OCI-LY3 (cell line): ENCODE measurements around the gene ABCC9.
"Not testable (repeated sequence)": the region's sequence is repeated elsewhere in the genome, so short reads cannot be mapped to it uniquely, and the experiment has no call there.

Experiments used
- H2AFZ ChIP-seq: fragments of 200-600, 300-600 bp; shearing (Covaris generic); 2 replicates; pipeline ENCODE4 v1.6.0; 2014; ENCODE audit warnings: antibody characterized with exemption, low read depth, low read length
- H3K27ac ChIP-seq: fragments of 200-600, 300-600 bp; sonication (generic); 2 replicates; pipeline ENCODE4 v1.5.1; 2014; ENCODE audit warnings: mild to moderate bottlenecking, low read length, moderate library complexity, mixed read lengths
- H3K27me3 ChIP-seq: fragments of 200-600, 300-600 bp; sonication (generic); 2 replicates; pipeline ENCODE4 v1.6.1; 2014; ENCODE audit warnings: low read depth, low read length, mixed read lengths
- H3K36me3 ChIP-seq: fragments of 200-600, 300-600 bp; sonication (generic); replicated peaks from 2 replicates; pipeline ENCODE3; 2014; ENCODE audit warnings: low read depth, low read length, mixed read lengths
- H3K4me1 ChIP-seq: fragments of 300-600, 200-600 bp; sonication (generic); 2 replicates; pipeline ENCODE4 v1.6.1; 2014; ENCODE audit warnings: low read length, mixed read lengths
- H3K4me2 ChIP-seq: fragments of 200-600, 300-600 bp; sonication (generic); 2 replicates; pipeline ENCODE4 v1.6.1; 2014; ENCODE audit warnings: low read length, mixed read lengths
- H3K4me3 ChIP-seq: fragments of 300-600, 200-600 bp; sonication (generic); 2 replicates; pipeline ENCODE4 v1.5.1; 2014; ENCODE audit warnings: antibody characterized with exemption, mild to moderate bottlenecking, low read length, moderate library complexity
- H3K79me2 ChIP-seq: fragments of 300-600, 200-600 bp; shearing (Covaris generic); 2 replicates; pipeline ENCODE4 v1.6.1; 2014; ENCODE audit warnings: mild to moderate bottlenecking, low read length, mixed read lengths
- H3K9ac ChIP-seq: fragments of 300-600, 200-600 bp; shearing (Covaris generic); 2 replicates; pipeline ENCODE4 v1.6.0; 2014; ENCODE audit warnings: mild to moderate bottlenecking, low read length, moderate library complexity
- H3K9me3 ChIP-seq: fragments of 200-600, 300-600 bp; shearing (Covaris generic); 2 replicates; pipeline ENCODE4 v1.6.1; 2014; ENCODE audit warnings: low read length, mixed read lengths; ENCODE audit not compliant: insufficient read depth
- H4K20me1 ChIP-seq: fragments of 200-600, 300-600 bp; sonication (generic); 2 replicates; pipeline ENCODE4 v1.6.1; 2016; ENCODE audit warnings: low read length, mixed read lengths; ENCODE audit not compliant: insufficient read depth
- CTCF ChIP-seq: fragments of 200-600, 300-600 bp; sonication (generic); IDR thresholded peaks from 2 replicates; pipeline ENCODE4 v1.5.1; 2014; ENCODE audit warnings: antibody characterized with exemption, low read length, low read depth
- EZH2phosphoT487 ChIP-seq: fragments of 200-600 bp; shearing (Covaris generic); IDR thresholded peaks from 2 replicates; pipeline ENCODE4 v1.6.1; 2018; ENCODE audit warnings: antibody characterized with exemption, mixed run types, low read depth

The ABCC9 gene

GRCh38 chr12:21939435-21939834 lies 1.8 kb downstream of the ABCC9 start:
- Histone ChIP-seq H3K36me3 (no peaks in the 10 kb centered on the region), H4K20me1 (no peaks in the 10 kb centered on the region), H3K27me3 (no peaks in the 10 kb centered on the region), H3K4me3 (no peak overlapping the region), H3K27ac (no peak overlapping the region), H2AFZ (no peak overlapping the region), H3K9me3 (no peaks in the 10 kb centered on the region), H3K9ac (no peak overlapping the region), H3K79me2 (no peaks in the 10 kb centered on the region), H3K4me2 (no peak overlapping the region), H3K4me1 (no peaks in the 10 kb centered on the region)
- TF ChIP-seq EZH2phosphoT487: no peak
- no peak for TF ChIP-seq CTCF

GRCh38 chr12:21938879-21939278 lies 2.3 kb downstream of the ABCC9 start:
- no peak overlapping the region for H3K4me3 ChIP-seq
- no peaks in the 10 kb centered on the region for H3K9me3 ChIP-seq
- H3K27ac ChIP-seq: no peak overlapping the region
- no peaks in the 10 kb centered on the region for H3K36me3 ChIP-seq
- H3K4me2 ChIP-seq: no peak overlapping the region
- no peaks in the 10 kb centered on the region for H4K20me1 ChIP-seq
- H3K4me1 ChIP-seq: no peaks in the 10 kb centered on the region
- no peak overlapping the region for H3K9ac ChIP-seq
- H2AFZ ChIP-seq: no peak overlapping the region; the same call in 1 of the 2 replicates
- no peaks in the 10 kb centered on the region for H3K79me2 ChIP-seq
- no peaks in the 10 kb centered on the region for H3K27me3 ChIP-seq
- TF ChIP-seq EZH2phosphoT487 (no peak), CTCF (no peak)

GRCh38 chr12:21934173-21934572 lies 7.1 kb downstream of the ABCC9 start:
- TF ChIP-seq EZH2phosphoT487 (no peak), CTCF (no peak)
- Histone ChIP-seq H3K4me2 (no peak overlapping the region), H3K9ac (no peak overlapping the region), H2AFZ (no peak overlapping the region), H3K9me3 (no peaks in the 10 kb centered on the region), H3K27ac (no peak overlapping the region), H4K20me1 (no peaks in the 10 kb centered on the region), H3K4me3 (no peak overlapping the region), H3K79me2 (no peaks in the 10 kb centered on the region), H3K4me1 (no peaks in the 10 kb centered on the region), H3K36me3 (no peaks in the 10 kb centered on the region), H3K27me3 (no peaks in the 10 kb centered on the region)

- Histone ChIP-seq H3K4me1 (no peaks in the 10 kb centered on the region), H3K9ac (no peak overlapping the region), H3K9me3 (no peaks in the 10 kb centered on the region), H3K79me2 (no peaks in the 10 kb centered on the region), H3K4me3 (no peak overlapping the region), H3K27me3 (no peaks in the 10 kb centered on the region), H2AFZ (no peak overlapping the region), H3K27ac (no peak overlapping the region), H3K4me2 (no peak overlapping the region), H4K20me1 (no peaks in the 10 kb centered on the region), H3K36me3 (no peaks in the 10 kb centered on the region)
- TF ChIP-seq EZH2phosphoT487 (no peak), CTCF (no peak)
These were observed 7.6 kb downstream of the ABCC9 start for GRCh38 chr12:21933656-21934055.

GRCh38 chr12:21929972-21930371 lies 11.3 kb downstream of the ABCC9 start:
- not testable (repeated sequence) for H3K27me3 ChIP-seq, H3K9me3 ChIP-seq, H3K4me3 ChIP-seq, H3K4me1 ChIP-seq, H3K79me2 ChIP-seq, H3K9ac ChIP-seq, H3K27ac ChIP-seq, H3K36me3 ChIP-seq, H4K20me1 ChIP-seq, H3K4me2 ChIP-seq, H2AFZ ChIP-seq
